Measurements from ENCODE around the gene FOS. TPM values are rescaled to one million over a fixed set of nuclear protein-coding genes. Genes with fewer than 3 reads are reported as not detected.
"Not testable (repeated sequence)": the region's sequence is repeated elsewhere in the genome, so short reads cannot be mapped to it uniquely, and the experiment has no call there.

Gene FOS
- total RNA-seq, 1 donor from 2014 or later = 32.9 TPM

DNA sequence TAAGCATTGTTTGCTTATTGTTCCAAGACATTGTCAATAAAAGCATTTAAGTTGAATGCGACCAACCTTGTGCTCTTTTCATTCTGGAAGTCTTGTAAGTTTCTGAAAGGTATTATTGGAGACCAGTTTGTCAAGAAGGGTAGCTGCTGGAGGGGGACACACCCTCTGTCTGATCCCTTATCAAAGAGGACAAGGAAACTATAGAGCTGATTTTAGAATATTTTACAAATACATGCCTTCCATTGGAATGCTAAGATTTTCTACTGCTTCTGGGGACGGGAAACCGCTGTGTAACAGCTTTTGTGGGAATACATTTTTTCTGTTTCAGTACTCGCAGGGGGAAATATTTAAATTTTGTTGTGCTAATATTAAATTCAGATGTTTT, 3.5 kb downstream of the FOS start:
- peaks cover 29% of the 10 kb centered on the region for H3F3A ChIP-seq (ENCODE audit: low read depth)
- H3K27ac ChIP-seq = no peak overlapping the region
- H3K27ac Mint-ChIP-seq = no peak overlapping the region
- no peak overlapping the region for H2AFZ ChIP-seq (replicated peaks)
- no peaks in the 10 kb centered on the region for H3K36me3 ChIP-seq
- peaks cover 13% of the 10 kb centered on the region for H3K4me1 ChIP-seq
- peaks cover 25% of the 10 kb centered on the region for H4K20me1 ChIP-seq (ENCODE audit: low read depth)
- no peak overlapping the region for H3K4me3 Mint-ChIP-seq
- H3K9ac ChIP-seq = no peak overlapping the region
- no peaks in the 10 kb centered on the region for H3K9me3 ChIP-seq (ENCODE audit: low read depth)
- H3K4me2 ChIP-seq = no peak overlapping the region
- peaks cover 30% of the 10 kb centered on the region for H3K4me1 Mint-ChIP-seq
- H3K9me3 Mint-ChIP-seq = no peaks in the 10 kb centered on the region
- DNase-seq (ENCODE audit: low spot score) = no peak
- no peak for TF ChIP-seq EZH2phosphoT487 (IDR thresholded peaks at IDR 0.05)
- TF ChIP-seq CTCF (IDR thresholded peaks at IDR 0.05) = no peak
- no peak for TF ChIP-seq EZH2 (IDR thresholded peaks at IDR 0.05)
- H3K4me3 ChIP-seq = no peak overlapping the region
- no peaks in the 10 kb centered on the region for H3K79me2 ChIP-seq (ENCODE audit: low read depth)
- peaks cover 18% of the 10 kb centered on the region for H3K36me3 Mint-ChIP-seq
- peaks cover 45% of the 10 kb centered on the region for H3K27me3 ChIP-seq
- H3K27me3 Mint-ChIP-seq (ENCODE audit: insufficient read depth, low read depth) = peaks cover 35% of the 10 kb centered on the region

DNA sequence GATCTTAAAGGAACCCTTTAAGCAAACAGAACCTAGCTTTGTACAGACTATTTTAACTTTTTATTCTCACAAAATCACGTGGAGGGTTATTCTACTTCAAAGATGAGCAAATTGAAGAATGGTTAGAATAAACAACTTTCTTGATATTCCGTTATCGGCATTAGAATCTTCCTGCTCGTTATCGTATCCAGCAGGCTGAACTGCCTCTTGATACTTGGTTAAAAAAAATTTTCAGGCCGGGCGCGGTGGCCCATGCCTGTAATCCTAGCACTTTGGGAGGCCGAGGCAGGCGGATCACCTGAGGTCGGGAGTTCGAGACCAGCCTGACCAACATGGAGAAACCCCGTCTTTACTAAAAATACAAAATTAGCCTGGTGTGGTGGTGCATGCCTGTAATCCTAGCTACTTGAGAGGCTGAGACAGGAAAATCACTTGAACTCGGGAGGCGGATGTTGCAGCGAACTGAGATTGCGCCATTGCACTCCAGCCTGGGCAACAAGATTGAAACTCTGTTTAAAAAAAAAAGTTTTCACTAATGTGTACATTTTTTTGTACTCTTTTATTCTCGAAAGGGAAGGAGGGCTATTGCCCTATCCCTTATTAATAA, 4.0 kb downstream of the FOS start:
- H3K4me2 ChIP-seq; H3K4me3 ChIP-seq; H3K27ac ChIP-seq; DNase-seq (ENCODE audit: low spot score); H3K79me2 ChIP-seq (ENCODE audit: low read depth); H3K4me3 Mint-ChIP-seq; H3K9me3 Mint-ChIP-seq; H3K9ac ChIP-seq; H3K36me3 ChIP-seq; H3K27ac Mint-ChIP-seq; H2AFZ ChIP-seq (replicated peaks); H3K9me3 ChIP-seq (ENCODE audit: low read depth): not testable (repeated sequence)
- peaks cover 25% of the 10 kb centered on the region for H4K20me1 ChIP-seq (ENCODE audit: low read depth)
- peaks cover 40% of the 10 kb centered on the region for H3K27me3 ChIP-seq
- H3K27me3 Mint-ChIP-seq (ENCODE audit: insufficient read depth, low read depth) = peaks cover 32% of the 10 kb centered on the region
- H3K4me1 ChIP-seq = peaks cover 16% of the 10 kb centered on the region
- peaks cover 32% of the 10 kb centered on the region for H3K4me1 Mint-ChIP-seq
- peaks cover 18% of the 10 kb centered on the region for H3K36me3 Mint-ChIP-seq
- peaks cover 24% of the 10 kb centered on the region for H3F3A ChIP-seq (ENCODE audit: low read depth)

DNA sequence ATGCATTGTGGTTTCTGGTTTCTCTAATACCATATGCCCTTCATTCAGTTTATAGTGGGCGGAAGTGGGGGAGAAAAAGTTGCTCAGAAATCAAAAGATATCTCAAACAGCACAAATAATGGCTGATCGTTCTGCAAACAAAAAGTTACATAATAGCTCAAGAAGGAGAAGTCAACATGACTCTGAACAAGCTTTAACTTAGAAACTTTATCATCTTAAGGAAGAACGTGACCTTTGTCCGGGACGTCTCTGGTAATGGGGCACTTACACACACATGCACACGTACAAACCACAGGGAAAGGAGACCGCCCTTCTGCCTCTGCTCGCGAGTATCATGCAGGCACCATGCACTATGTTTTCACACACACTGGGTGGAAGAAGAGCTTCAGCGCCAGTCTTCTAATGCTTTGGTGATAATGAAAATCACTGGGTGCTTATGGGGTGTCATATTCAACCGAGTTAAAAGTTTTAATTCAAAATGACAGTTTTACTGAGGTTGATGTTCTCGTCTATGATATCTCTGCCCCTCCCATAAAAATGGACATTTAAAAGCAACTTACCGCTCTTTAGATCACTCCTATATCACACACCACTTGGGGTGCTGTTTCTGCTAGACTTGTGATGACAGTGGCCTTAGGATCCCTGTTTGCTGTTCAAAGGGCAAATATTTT, 4.7 kb downstream of the FOS start:
- DNase-seq (ENCODE audit: low spot score) = no peak
- no peak overlapping the region for H3K9ac ChIP-seq
- H3K4me1 ChIP-seq = peaks cover 19% of the 10 kb centered on the region
- peaks cover 35% of the 10 kb centered on the region for H3K4me1 Mint-ChIP-seq
- no peaks in the 10 kb centered on the region for H3K9me3 ChIP-seq (ENCODE audit: low read depth)
- H3K27me3 ChIP-seq = peaks cover 37% of the 10 kb centered on the region
- peaks cover 25% of the 10 kb centered on the region for H4K20me1 ChIP-seq (ENCODE audit: low read depth)
- no peak for TF ChIP-seq EZH2phosphoT487 (IDR thresholded peaks at IDR 0.05)
- TF ChIP-seq CTCF (IDR thresholded peaks at IDR 0.05) = peak; percentile 6
- no peaks in the 10 kb centered on the region for H3K79me2 ChIP-seq (ENCODE audit: low read depth)
- no peak overlapping the region for H3K4me3 ChIP-seq
- peaks cover 18% of the 10 kb centered on the region for H3K36me3 Mint-ChIP-seq
- no peaks in the 10 kb centered on the region for H3K36me3 ChIP-seq
- no peak overlapping the region for H3K27ac Mint-ChIP-seq
- H3K9me3 Mint-ChIP-seq = no peaks in the 10 kb centered on the region
- H2AFZ ChIP-seq (replicated peaks) = no peak overlapping the region
- H3K4me2 ChIP-seq = no peak overlapping the region
- peaks cover 32% of the 10 kb centered on the region for H3K27me3 Mint-ChIP-seq (ENCODE audit: insufficient read depth, low read depth)
- peaks cover 20% of the 10 kb centered on the region for H3F3A ChIP-seq (ENCODE audit: low read depth)
- no peak overlapping the region for H3K4me3 Mint-ChIP-seq
- no peak overlapping the region for H3K27ac ChIP-seq

Data from neural progenitor cell (in vitro differentiated cells).